Heart right ventricle (tissue), 16 donors: ENCODE results near the gene LRRIQ1. TPM values are rescaled to one million over a fixed set of nuclear protein-coding genes. Genes with fewer than 3 reads are reported as not detected.

ENCODE experiments used
- ATAC-seq, 8 donors: fragments of 200-7000 bp; cut with Tn5 transposase; one replicate each; pipeline ENCODE4 v1.9.1; 2020; ENCODE audit warnings: mild to moderate bottlenecking in 8 of 8, moderate library complexity in 8 of 8, moderate number of reproducible peaks in 1 of 8
- DNase-seq, 2 donors: peaks; one replicate each; pipeline ENCODE4 v3.0.0-alpha.2; 2020
- H3K27ac ChIP-seq, 10 donors: fragments of 200-600 bp; sonication (generic) in 2 of 10; one replicate each; pipeline versions ENCODE4 v1.5.0 to v1.8.0; 2020 to 2022; ENCODE audit warnings: mild to moderate bottlenecking in 3 of 10
- H3K27me3 ChIP-seq, 7 donors: fragments of 200-600 bp; one replicate each; pipeline ENCODE4 v1.8.0; 2021 to 2022; ENCODE audit warnings: mild to moderate bottlenecking in 2 of 7
- H3K36me3 ChIP-seq, 9 donors: fragments of 200-600 bp; sonication (generic) in 1 of 9; one replicate each; pipeline versions ENCODE4 v1.5.0 to v1.8.0; 2020 to 2022; ENCODE audit warnings: mild to moderate bottlenecking in 2 of 9
- H3K4me1 ChIP-seq, 9 donors: fragments of 200-600 bp; sonication (generic) in 1 of 9; one replicate each; pipeline versions ENCODE4 v1.5.0 to v1.8.0; 2020 to 2022; ENCODE audit warnings: mild to moderate bottlenecking in 4 of 9
- H3K4me3 ChIP-seq, 10 donors: fragments of 200-600 bp; sonication (generic) in 2 of 10; one replicate each; pipeline versions ENCODE4 v1.5.0 to v1.8.0; 2020 to 2022; ENCODE audit warnings: mild to moderate bottlenecking in 7 of 10, moderate library complexity in 2 of 10
- H3K9me3 ChIP-seq, 11 donors: fragments of 200-600 bp in 10 of 11; sonication (generic) in 2 of 11; one replicate each; pipeline versions ENCODE4 v1.5.0 to v1.8.0; 2013 to 2022; ENCODE audit warnings: mild to moderate bottlenecking in 2 of 11, control low read depth in 1 of 11, moderate library complexity in 1 of 11
- WGBS, 2 donors: extraction: QIAGEN DNeasy Blood & Tissue Kit; methylation state at CpG; one replicate each; pipeline ENCODE4 v1.1.7; 2013; ENCODE audit warnings: inconsistent platforms in 1 of 2; 5-methylcytosine and 5-hydroxymethylcytosine counted together
- intact Hi-C, 10 donors: fragments of 100-400 bp; cut with DNase I; formaldehyde crosslinking; loops; one replicate each; pipeline versions ENCODE4 v1.11.1 to v1.14.2; 2022
- polyA plus RNA-seq, 2 donors: library from polyadenylated mRNA; stranded (reverse); fragments of 200-250 nt; gene quantifications; one replicate each; pipeline ENCODE4 v1.2.3, GENCODE V29; 2013
- total RNA-seq, 10 donors: library from RNA; stranded (reverse); fragmentation: NEBNext Ultra II Directional in 3 of 10; extraction: Animal tissue kit (Norgen Biotek cat#: 25700) in 3 of 10; gene quantifications; one replicate each; pipeline versions ENCODE4 v1.2.1 to v1.2.4, GENCODE V29; 2021 to 2023
- TF ChIP-seq, protein P1 (sequence below), 9 donors: fragments of 200-600 bp; sonication (generic) in 2 of 9; IDR thresholded peaks; one replicate each; pipeline versions ENCODE4 v1.5.0 to v1.8.0; 2021 to 2022; ENCODE audit warnings: antibody characterized with exemption in 9 of 9, mild to moderate bottlenecking in 5 of 9, moderate library complexity in 1 of 9
- donor health status: Arrhythmogenic right ventricular cardiomyopathy.
- donor health status: ischemic (EF 13 %, LVEDD 7.1; RV severe dilation, severe dysfunction).
- donor health status: healthy with polysubstance abuse.
- donor health status: DM: no; HTN: yes; CAD: no.
- donor health status: DM: no; HTN: no; CAD: no.
- donor health status: ischemic (EF 25% LVEDD 6.9; RV normal size, moderate dysfunction).
- donor health status: ischemic (EF 25% LVEDD 5.7; RV mildly dilated, moderate dysfunction).
- donor health status: healthy.
- donor health status: DM: yes; HTN: yes; CAD: no.
- donor health status: Ischemic cardiomyopathy.
- donor health status: ischemic (EF 35%, LVEDD 5.7; RV mildly dilated, moderate dysfunction).
- donor health status: nonischemic (EF 11% LVEDD 7.7; RV severe dilation, severe dysfunction).
- donor health status: DM: yes; HTN: yes; CAD: no.
- donor health status: PGD.
- donor health status: ischemic (EF 29% LVEDD 5.4; RV normal size, mild dysfunction).
- donor health status: nonischemic (EF 23%, LVEDD 6.1; RV moderate dilation, normal function).

Gene LRRIQ1
- total and polyA plus RNA-seq, 12 donors, result 0.04 to 0.79 (median 0.15) TPM; not detected in 1

DNA sequence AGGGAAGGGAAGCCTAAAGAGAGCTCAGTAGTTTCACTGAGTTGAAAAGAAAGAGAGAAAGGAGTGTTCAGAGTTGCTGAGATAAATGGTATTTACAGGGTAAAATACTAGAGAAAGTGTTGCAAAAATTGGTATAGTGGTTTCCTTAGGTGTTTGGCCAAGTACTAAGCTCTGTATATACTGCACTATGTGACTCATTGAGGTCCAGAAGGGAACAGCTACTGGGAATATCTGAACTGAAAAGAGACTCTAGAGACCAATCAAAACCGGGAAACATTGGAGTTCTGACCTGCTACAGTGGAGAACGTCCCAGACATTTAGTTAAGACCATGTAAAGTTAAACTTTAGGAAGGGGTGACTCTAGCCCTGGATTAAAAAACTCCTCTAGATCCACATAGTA lies 201.2 kb downstream of the LRRIQ1 start:
- Histone ChIP-seq H3K36me3 (no peaks in the 10 kb centered on the region), H3K27me3 (no peaks in the 10 kb centered on the region), H3K4me3 (no peak overlapping the region), H3K9me3 (peaks cover 0 to 7% (median 0%) of the 10 kb centered on the region in 11 donors), H3K4me1 (no peaks in the 10 kb centered on the region), H3K27ac (no peak overlapping the region)
- intact Hi-C loops, result no loop called here
- ATAC-seq, result no peak
- TF ChIP-seq, protein P1, sequence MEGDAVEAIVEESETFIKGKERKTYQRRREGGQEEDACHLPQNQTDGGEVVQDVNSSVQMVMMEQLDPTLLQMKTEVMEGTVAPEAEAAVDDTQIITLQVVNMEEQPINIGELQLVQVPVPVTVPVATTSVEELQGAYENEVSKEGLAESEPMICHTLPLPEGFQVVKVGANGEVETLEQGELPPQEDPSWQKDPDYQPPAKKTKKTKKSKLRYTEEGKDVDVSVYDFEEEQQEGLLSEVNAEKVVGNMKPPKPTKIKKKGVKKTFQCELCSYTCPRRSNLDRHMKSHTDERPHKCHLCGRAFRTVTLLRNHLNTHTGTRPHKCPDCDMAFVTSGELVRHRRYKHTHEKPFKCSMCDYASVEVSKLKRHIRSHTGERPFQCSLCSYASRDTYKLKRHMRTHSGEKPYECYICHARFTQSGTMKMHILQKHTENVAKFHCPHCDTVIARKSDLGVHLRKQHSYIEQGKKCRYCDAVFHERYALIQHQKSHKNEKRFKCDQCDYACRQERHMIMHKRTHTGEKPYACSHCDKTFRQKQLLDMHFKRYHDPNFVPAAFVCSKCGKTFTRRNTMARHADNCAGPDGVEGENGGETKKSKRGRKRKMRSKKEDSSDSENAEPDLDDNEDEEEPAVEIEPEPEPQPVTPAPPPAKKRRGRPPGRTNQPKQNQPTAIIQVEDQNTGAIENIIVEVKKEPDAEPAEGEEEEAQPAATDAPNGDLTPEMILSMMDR (IDR thresholded peaks at IDR 0.05), result no peak
- 33 to 37% methylated on average over 2 of the region's 2 CpGs for WGBS, 2 donors
- DNase-seq, result no peak

DNA sequence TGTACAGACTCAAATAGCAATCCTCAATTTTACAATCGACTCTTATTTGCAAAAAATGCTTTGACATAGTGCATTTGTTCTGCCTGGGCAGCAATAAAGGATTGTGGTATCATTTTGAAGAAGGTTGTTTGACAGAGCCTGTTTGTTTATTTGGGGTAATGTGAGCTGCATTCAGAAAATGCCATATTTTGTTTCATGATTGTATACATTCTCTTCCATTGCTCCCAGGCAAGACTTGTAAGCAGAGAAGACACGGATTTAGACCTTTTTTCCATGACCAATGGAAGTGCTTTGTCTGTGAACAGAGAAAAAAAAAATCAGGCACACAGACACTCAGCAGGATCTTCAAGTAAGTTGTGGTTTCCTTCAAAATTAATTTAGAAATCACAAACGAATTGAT lies 208.4 kb downstream of the LRRIQ1 start:
- TF ChIP-seq, protein P1 (IDR thresholded peaks at IDR 0.05), result no peak
- no peaks in the 10 kb centered on the region for H3K4me1 ChIP-seq
- no peak for ATAC-seq
- no peaks in the 10 kb centered on the region for H3K9me3 ChIP-seq
- 41 to 44% methylated on average over 3 of the region's 3 CpGs for WGBS, 2 donors
- no peaks in the 10 kb centered on the region for H3K36me3 ChIP-seq
- no peaks in the 10 kb centered on the region for H3K27me3 ChIP-seq
- H3K27ac ChIP-seq, result no peak overlapping the region
- intact Hi-C loops, result no loop called here
- no peak for DNase-seq
- H3K4me3 ChIP-seq, result no peak overlapping the region

DNA sequence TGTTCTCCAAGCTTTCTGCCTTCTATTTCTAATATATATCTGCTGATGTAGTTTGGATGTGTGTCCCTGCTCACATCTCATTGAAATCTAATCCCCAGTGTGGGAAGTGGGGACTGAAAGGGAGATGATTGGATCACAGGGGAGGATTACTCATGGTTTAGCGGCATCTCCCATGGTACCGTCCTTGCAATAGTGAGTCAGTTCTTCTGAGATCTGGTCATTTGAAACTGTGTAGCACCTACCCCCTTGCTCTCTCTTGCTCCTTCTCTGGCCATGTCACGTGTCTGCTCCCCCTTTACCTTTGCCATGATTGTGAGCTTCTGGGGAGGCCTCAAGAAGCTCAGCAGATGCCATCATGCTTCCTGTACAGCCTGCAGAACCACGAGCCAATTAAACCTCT lies 217.7 kb downstream of the LRRIQ1 start:
- DNase-seq (no peak), ATAC-seq (no peak)
- Histone ChIP-seq H3K27me3 (no peaks in the 10 kb centered on the region), H3K36me3 (no peaks in the 10 kb centered on the region), H3K4me1 (no peaks in the 10 kb centered on the region), H3K27ac (no peak overlapping the region), H3K9me3 (no peaks in the 10 kb centered on the region), H3K4me3 (no peak overlapping the region)
- WGBS, 2 donors, result 52 to 59% methylated on average over 4 of the region's 4 CpGs
- intact Hi-C loops, result no loop called here
- TF ChIP-seq, protein P1 (IDR thresholded peaks at IDR 0.05), result no peak

DNA sequence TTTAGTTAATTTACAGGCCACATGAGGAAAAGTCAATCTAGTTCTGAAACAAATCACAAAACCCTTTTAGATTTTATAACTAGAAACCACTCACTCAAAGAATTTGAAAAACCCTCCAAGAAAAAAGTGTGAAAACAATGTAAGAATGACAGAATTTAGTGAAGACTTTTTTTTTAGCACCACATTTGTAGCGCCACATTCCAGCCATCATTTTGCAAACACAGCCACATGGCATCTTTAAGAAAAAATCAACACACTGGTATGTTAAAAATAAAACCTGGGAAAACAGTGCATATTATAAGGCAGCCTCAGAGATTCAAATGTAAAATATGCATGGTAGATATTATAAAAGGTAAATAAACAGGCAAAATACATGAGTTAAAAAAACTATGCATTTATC lies 221.5 kb downstream of the LRRIQ1 start:
- Histone ChIP-seq H3K27me3 (no peaks in the 10 kb centered on the region), H3K4me3 (no peak overlapping the region), H3K9me3 (no peaks in the 10 kb centered on the region), H3K36me3 (no peaks in the 10 kb centered on the region), H3K4me1 (no peaks in the 10 kb centered on the region), H3K27ac (no peak overlapping the region)
- 91 to 92% methylated on average over 1 of the region's 1 CpG for WGBS, 2 donors
- DNase-seq (no peak), ATAC-seq (no peak)
- TF ChIP-seq, protein P1 (IDR thresholded peaks at IDR 0.05), result no peak
- intact Hi-C loops, result no loop called here
